ENCODE measurements around the gene OR8A1. TPM values are rescaled to one million over a fixed set of nuclear protein-coding genes. Genes with fewer than 3 reads are reported as not detected.
A peak's percentile ranks its signal among the peaks of the same experiment; 100 is the strongest.

The OR8A1 gene
- total RNA-seq = not detected

DNA sequence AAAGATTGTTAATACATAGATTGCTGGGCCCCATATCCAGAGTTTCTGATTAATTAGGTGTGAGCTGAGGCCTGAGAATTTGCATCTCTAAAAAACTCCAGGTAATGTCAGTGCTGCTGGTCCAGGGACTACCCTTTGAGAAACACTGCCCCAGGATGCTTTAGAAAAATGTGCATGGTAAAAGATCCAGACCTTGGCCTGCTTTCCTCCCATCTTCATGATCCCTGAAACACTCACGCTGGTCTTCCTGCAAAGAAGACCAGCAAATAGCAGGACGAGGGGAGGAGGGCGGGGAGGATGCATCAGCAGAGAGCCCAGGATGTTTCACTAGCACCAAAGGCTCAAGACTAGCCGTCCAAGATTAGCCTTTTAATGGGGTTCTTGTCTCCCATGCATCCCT is at the start of gene OR8A1:
Gene OR8A1, plus strand, starts transcription at position 301 of the 400 bp plus-strand sequence. CDS start 123 bp downstream, outside the sequence.
- no peaks in the 10 kb centered on the region for H3K36me3 ChIP-seq
- H3K9me3 ChIP-seq = no peaks in the 10 kb centered on the region
- H3K4me1 ChIP-seq = no peaks in the 10 kb centered on the region
- H3K27ac ChIP-seq = no peak within 1 kb of the TSS
- TF ChIP-seq CTCF (IDR thresholded peaks at IDR 0.05) = no peak
- no peak for TF ChIP-seq POLR2A (IDR thresholded peaks at IDR 0.05)
- DNase-seq = no peak
- H3K4me3 ChIP-seq = no peak within 1 kb of the TSS
- no peaks in the 10 kb centered on the region for H3K27me3 ChIP-seq

GRCh38 chr11:124520550-124520854 is 49.3 kb upstream of the OR8A1 start:
- no peaks in the 10 kb centered on the region for H3K9me3 ChIP-seq
- H3K36me3 ChIP-seq = no peaks in the 10 kb centered on the region
- TF ChIP-seq CTCF (IDR thresholded peaks at IDR 0.05) (no peak), POLR2A (IDR thresholded peaks at IDR 0.05) (no peak)
- H3K27me3 ChIP-seq = no peaks in the 10 kb centered on the region
- DNase-seq = no peak
- H3K4me1 ChIP-seq = no peaks in the 10 kb centered on the region
- no peak overlapping the region for H3K27ac ChIP-seq
- H3K4me3 ChIP-seq = no peak overlapping the region

GRCh38 chr11:124533626-124534025 is 36.2 kb upstream of the OR8A1 start:
- Histone ChIP-seq H3K36me3 (no peaks in the 10 kb centered on the region), H3K9me3 (no peaks in the 10 kb centered on the region), H3K4me3 (no peak overlapping the region), H3K4me1 (no peaks in the 10 kb centered on the region), H3K27ac (no peak overlapping the region), H3K27me3 (no peaks in the 10 kb centered on the region)
- no peak for DNase-seq
- TF ChIP-seq CTCF (IDR thresholded peaks at IDR 0.05) (no peak), POLR2A (IDR thresholded peaks at IDR 0.05) (no peak)

DNA sequence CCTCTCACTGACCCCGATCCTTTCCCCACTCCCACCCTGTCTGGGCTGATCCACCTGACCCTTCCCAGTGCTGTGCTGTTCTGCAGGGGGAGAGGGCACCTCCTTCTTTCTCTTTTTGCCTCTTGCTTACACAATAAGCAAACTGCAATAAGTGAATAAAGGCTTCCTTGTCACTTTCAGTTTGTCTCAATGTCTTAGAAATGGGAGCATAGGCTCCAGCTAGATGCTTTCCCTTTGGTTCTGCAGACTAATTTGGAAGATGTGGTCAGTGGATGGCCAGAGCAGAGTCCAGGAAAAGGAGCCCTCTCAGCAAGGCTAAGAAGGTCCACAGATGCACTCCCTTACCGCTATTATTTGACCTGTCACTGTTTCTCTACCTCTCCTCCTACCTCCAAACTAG is 35.7 kb upstream of the OR8A1 start:
- Histone ChIP-seq H3K9me3 (no peaks in the 10 kb centered on the region), H3K27ac (no peak overlapping the region), H3K4me3 (no peak overlapping the region), H3K27me3 (no peaks in the 10 kb centered on the region), H3K36me3 (no peaks in the 10 kb centered on the region), H3K4me1 (no peaks in the 10 kb centered on the region)
- TF ChIP-seq CTCF (IDR thresholded peaks at IDR 0.05) = no peak
- no peak for TF ChIP-seq POLR2A (IDR thresholded peaks at IDR 0.05)
- DNase-seq = no peak

DNA sequence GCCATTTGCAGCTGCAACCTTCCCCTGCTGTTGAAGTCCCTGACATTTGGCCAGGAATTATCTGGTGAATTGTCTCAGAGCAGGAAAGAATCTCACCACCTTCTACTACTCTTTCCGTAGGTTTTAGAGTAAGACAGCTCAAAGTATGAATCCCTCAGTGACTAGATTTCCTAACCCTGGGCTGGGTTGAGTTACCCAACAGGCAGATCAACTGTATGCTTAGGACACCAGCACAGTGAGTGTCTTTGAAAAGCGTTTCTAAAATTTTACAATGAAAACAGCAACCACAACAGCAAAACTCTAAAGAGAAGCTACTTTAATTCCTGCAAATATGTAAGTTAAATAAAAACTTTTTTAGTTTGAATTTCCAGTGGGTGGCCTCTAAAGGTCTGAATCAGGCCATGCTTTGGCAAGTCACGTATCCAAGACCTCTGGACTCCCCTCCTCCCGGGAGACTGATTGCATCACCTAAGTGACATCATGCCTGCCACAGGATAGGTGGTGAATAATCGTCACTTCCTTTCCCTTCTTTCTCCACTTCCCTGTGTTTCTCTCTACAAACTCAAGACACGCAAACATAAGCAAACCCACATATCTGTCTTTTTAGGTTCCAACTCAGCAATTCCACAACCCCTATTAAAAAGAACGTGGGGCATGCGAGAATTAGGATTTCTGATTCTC is 34.1 kb upstream of the OR8A1 start:
- no peak for TF ChIP-seq CTCF (IDR thresholded peaks at IDR 0.05)
- no peak for TF ChIP-seq POLR2A (IDR thresholded peaks at IDR 0.05)
- no peak overlapping the region for H3K4me3 ChIP-seq
- no peaks in the 10 kb centered on the region for H3K27me3 ChIP-seq
- no peak for DNase-seq
- H3K4me1 ChIP-seq = no peaks in the 10 kb centered on the region
- H3K27ac ChIP-seq = no peak overlapping the region
- no peaks in the 10 kb centered on the region for H3K36me3 ChIP-seq
- no peaks in the 10 kb centered on the region for H3K9me3 ChIP-seq

DNA sequence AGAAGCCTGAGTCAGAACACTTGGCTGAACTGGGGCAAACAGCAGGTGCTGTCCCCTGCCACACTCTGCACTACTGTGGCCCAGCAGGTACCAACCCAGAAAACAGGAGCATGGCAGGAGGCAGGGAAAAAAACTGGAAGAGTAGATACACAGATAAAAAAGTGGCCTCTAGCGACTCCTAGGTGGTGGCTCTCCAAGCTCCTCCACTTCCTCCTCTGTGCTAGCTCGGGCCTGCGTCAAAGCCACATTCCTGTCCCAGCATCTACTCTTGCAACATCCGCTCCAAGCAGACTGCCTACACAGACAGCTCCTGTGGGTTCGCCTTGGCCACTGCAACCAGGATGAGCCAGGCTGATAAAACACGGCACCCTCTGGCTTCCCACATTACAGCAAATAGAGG is 33.3 kb upstream of the OR8A1 start:
- Histone ChIP-seq H3K27ac (peak overlapping the region in 1 of 4 donors; percentile 45), H3K4me3 (no peak overlapping the region), H3K36me3 (no peaks in the 10 kb centered on the region), H3K4me1 (no peaks in the 10 kb centered on the region), H3K9me3 (no peaks in the 10 kb centered on the region), H3K27me3 (no peaks in the 10 kb centered on the region)
- TF ChIP-seq CTCF (IDR thresholded peaks at IDR 0.05) (peak in 1 of 6 experiments; percentile 9), POLR2A (IDR thresholded peaks at IDR 0.05) (no peak)
- DNase-seq = peak in 1 of 3 donors; percentile 61
